Activated T-cell treated with anti-CD3 and anti-CD28 coated beads, Interleukin-2, amount 50 U/mL, for 4 hours (primary cell): Measurements from ENCODE around the gene CYP3A7. TPM values are rescaled to one million over a fixed set of nuclear protein-coding genes. Genes with fewer than 3 reads are reported as not detected.
"Not testable (repeated sequence)": the region's sequence is repeated elsewhere in the genome, so short reads cannot be mapped to it uniquely, and the experiment has no call there.

Experiments used
- ATAC-seq, 2 donors: fragments of 200-7000 bp; cut with Tn5 transposase; one replicate each; pipeline ENCODE4 v1.10.0; 2021
- DNase-seq: peaks from one replicate; pipeline ENCODE4 v3.0.0-alpha.2; 2020
- H3K27me3 Mint-ChIP-seq: one replicate; pipeline ENCODE4 v1.8.0; 2021; ENCODE audit warnings: low read depth, mixed read lengths
- H3K36me3 Mint-ChIP-seq: one replicate; pipeline ENCODE4 v1.8.0; 2022; ENCODE audit warnings: mixed read lengths; ENCODE audit not compliant: insufficient read depth
- H3K4me1 Mint-ChIP-seq: one replicate; pipeline ENCODE4 v1.8.0; 2021; ENCODE audit warnings: low read depth, mixed read lengths
- H3K4me3 Mint-ChIP-seq: one replicate; pipeline ENCODE4 v1.8.0; 2021; ENCODE audit warnings: mild to moderate bottlenecking, moderate library complexity, mixed read lengths
- H3K9me3 Mint-ChIP-seq: one replicate; pipeline ENCODE4 v1.8.0; 2021; ENCODE audit warnings: mixed read lengths
- total RNA-seq, 3 donors: library from RNA; stranded (reverse); gene quantifications; one replicate each; pipeline ENCODE4 v1.2.1, GENCODE V29; 2021

CYP3A7 gene
- total RNA-seq, 3 donors from 2014 or later = not detected

DNA sequence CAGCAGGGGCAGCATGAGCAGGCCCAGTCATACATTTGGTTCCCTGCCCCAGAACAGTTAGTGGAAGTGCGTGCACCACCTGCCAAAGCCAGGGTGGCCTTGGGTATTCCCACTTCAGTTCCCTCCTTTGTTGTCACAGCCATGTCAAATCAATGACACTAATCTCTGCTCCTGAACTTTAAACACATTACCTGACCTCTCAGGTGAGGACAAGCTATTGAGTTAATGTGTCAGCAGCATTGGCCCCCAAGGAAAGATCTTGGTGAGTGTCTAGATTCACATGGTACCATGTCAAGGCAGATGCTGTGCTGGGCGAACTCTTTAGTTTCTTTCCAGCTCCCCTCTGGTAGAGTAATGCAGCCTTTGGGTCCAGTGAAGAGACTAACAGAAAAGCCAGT is 57.3 kb downstream of the CYP3A7 start:
- Mint-ChIP-seq H3K36me3 (peaks cover 3% of the 10 kb centered on the region), H3K4me3 (no peak overlapping the region), H3K27me3 (no peaks in the 10 kb centered on the region), H3K9me3 (peaks cover 3% of the 10 kb centered on the region), H3K4me1 (peaks cover 22% of the 10 kb centered on the region)
- ATAC-seq = no peak
- DNase-seq = no peak

DNA sequence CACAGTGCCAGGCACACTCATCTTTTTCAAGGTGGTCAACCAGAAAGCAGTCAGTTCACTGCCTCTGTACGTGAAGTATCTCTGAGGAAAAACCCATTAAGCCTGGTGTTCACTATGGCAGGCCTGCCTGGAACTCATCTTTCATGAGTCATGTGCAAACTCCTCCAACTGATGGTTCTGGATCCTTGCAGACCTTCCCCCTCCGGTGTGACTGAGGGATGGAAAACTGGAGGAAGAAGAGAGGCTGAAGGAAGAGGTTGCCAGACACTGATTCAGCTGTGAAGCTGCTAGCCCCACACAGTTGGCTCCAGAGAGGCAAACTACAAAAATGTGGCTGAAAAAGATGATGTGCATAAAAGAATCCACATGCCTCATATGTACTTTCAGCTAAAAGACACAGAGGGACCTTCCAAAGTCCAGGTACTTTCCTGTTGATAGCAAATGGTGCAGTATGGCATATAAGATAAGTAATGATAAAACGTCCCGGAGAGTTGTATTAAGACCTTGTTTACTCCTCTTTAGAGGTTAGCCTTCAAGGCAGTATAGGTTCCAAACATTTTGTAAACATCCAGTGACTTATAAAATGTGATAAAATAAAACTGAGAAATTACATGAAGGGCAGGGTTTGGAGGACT is 57.9 kb downstream of the CYP3A7 start:
- Mint-ChIP-seq H3K36me3 (peaks cover under 1% of the 10 kb centered on the region), H3K27me3 (no peaks in the 10 kb centered on the region), H3K9me3 (peaks cover 1% of the 10 kb centered on the region), H3K4me1 (peaks cover 22% of the 10 kb centered on the region), H3K4me3 (no peak overlapping the region)
- no peak for DNase-seq
- ATAC-seq = no peak

DNA sequence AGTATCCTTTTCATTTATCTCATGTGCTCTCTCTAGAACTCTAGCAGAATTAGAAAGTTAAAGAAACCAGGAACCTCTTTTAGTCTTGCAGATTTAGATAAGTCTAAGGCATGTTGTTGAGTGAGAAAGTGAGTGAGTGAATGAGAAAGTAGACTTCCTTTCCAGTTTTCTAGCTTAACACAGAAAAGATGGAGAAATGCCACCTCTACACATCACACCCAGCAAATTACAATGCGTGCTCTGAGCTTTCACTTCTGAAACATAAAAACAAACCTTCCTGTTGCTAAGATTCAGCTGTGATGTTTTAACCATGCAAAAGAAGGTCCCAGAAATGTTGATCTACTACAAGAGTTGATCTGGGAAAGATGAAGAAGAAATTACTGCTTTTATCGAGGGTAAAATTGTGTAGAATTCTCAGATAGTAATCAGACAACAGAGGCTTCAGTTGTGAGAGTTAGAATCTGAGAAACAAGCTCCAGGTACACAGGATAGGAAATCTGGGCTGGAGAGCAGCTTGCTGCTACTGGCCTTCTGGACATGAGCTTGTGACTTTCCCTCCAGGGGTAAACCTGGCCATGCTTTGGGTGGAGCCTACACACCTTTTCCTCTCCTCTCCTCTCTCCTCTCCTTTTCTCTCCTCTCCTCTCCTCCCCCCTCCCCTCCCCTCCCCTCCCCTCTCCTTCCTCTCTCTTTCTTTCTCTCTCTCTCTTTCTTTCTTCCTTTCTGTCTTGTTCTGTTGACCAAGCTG is 59.8 kb downstream of the CYP3A7 start:
- peaks cover 2% of the 10 kb centered on the region for H3K36me3 Mint-ChIP-seq
- H3K4me3 Mint-ChIP-seq = no peak overlapping the region
- H3K27me3 Mint-ChIP-seq = no peaks in the 10 kb centered on the region
- no peaks in the 10 kb centered on the region for H3K9me3 Mint-ChIP-seq
- peaks cover 22% of the 10 kb centered on the region for H3K4me1 Mint-ChIP-seq
- ATAC-seq (peak; percentile 18 to 63), DNase-seq (no peak)

DNA sequence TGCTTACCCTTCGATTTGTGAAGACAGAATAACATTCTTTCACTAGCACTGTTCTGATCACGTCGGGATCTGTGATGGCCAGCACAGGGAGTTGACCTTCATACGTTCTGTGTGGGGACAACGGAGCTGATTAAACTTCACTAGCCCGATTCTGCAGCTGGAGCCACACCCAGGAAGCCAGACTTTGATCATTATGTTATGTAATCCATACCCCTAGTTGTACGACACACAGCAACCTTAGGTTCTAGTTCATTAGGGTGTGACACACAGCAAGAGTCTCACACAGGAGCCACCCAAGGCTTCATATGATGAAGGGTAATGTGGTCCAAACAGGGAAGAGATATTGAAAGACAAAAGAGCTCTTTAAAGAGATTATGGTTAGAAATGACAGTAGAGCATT is 62.4 kb downstream of the CYP3A7 start:
- H3K36me3 Mint-ChIP-seq = peaks cover 7% of the 10 kb centered on the region
- peaks cover 22% of the 10 kb centered on the region for H3K4me1 Mint-ChIP-seq
- ATAC-seq (no peak), DNase-seq (no peak)
- H3K27me3 Mint-ChIP-seq = no peaks in the 10 kb centered on the region
- no peak overlapping the region for H3K4me3 Mint-ChIP-seq
- no peaks in the 10 kb centered on the region for H3K9me3 Mint-ChIP-seq

DNA sequence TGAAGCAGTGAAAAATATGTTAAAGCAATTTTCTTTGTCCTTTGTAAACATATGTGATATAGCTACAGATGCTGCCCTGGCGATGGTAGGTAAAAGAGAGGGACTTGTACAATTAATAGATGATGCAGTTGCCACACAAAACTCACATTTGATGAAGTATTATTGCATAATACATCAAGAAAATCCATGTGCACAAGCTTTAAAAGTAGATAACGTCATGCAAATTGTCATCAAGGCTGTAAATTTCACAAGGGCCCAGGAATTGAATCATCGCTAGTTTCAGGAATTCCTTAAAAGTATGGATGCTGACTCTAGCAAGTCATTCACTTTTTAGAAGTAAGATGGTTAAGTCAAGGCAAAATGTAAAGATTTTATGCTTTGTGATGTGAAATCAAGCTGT is 65.2 kb downstream of the CYP3A7 start:
- Mint-ChIP-seq H3K27me3 (no peaks in the 10 kb centered on the region), H3K36me3 (peaks cover 7% of the 10 kb centered on the region), H3K4me1 (peaks cover 10% of the 10 kb centered on the region), H3K4me3 (no peak overlapping the region), H3K9me3 (no peaks in the 10 kb centered on the region)
- no peak for ATAC-seq
- no peak for DNase-seq

DNA sequence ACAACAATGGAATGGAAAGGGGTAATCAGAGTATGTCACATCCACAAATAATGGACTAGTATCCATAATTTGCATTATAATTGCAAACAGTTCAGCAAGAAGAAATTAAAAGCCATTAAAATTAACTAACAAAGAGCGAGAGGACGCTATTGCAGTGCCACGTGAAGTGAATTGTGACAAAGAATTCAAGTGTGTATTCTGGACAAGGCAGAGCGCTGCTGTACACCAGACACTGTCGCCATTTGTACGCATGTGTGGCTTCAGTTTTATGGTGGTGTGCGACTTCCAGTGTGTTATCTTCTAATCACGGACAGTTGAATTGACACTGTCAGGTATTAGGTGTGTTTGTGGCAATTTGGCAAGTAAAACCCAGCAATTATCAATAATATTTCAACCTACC is 66.5 kb downstream of the CYP3A7 start:
- ATAC-seq (no peak), DNase-seq (no peak)
- Mint-ChIP-seq H3K36me3 (peaks cover 16% of the 10 kb centered on the region), H3K4me1 (peaks cover 2% of the 10 kb centered on the region), H3K4me3 (no peak overlapping the region), H3K9me3 (no peaks in the 10 kb centered on the region), H3K27me3 (no peaks in the 10 kb centered on the region)

- no peak overlapping the region for H3K4me3 Mint-ChIP-seq
- peaks cover 25% of the 10 kb centered on the region for H3K36me3 Mint-ChIP-seq
- ATAC-seq (no peak), DNase-seq (no peak)
- H3K9me3 Mint-ChIP-seq = no peaks in the 10 kb centered on the region
- no peaks in the 10 kb centered on the region for H3K27me3 Mint-ChIP-seq
- H3K4me1 Mint-ChIP-seq = peaks cover 2% of the 10 kb centered on the region
These were observed 67.8 kb downstream of the CYP3A7 start for GRCh38 chr7:99667179-99667578.

- H3K36me3 Mint-ChIP-seq = peaks cover 27% of the 10 kb centered on the region
- no peaks in the 10 kb centered on the region for H3K27me3 Mint-ChIP-seq
- no peaks in the 10 kb centered on the region for H3K9me3 Mint-ChIP-seq
- H3K4me1 Mint-ChIP-seq = peaks cover 2% of the 10 kb centered on the region
- ATAC-seq = no peak
- no peak for DNase-seq
- no peak overlapping the region for H3K4me3 Mint-ChIP-seq
These were observed 69.0 kb downstream of the CYP3A7 start for GRCh38 chr7:99666013-99666395.

- DNase-seq (no peak), ATAC-seq (peak in 1 of 2 donors; percentile 25)
- Mint-ChIP-seq H3K27me3 (no peaks in the 10 kb centered on the region), H3K4me1 (peaks cover 2% of the 10 kb centered on the region), H3K4me3 (no peak overlapping the region), H3K9me3 (no peaks in the 10 kb centered on the region), H3K36me3 (peaks cover 28% of the 10 kb centered on the region)
These were observed 69.5 kb downstream of the CYP3A7 start for GRCh38 chr7:99665312-99666012.

GRCh38 chr7:99657879-99658278 is 77.1 kb downstream of the CYP3A7 start:
- not testable (repeated sequence) for H3K4me3 Mint-ChIP-seq, H3K27me3 Mint-ChIP-seq, DNase-seq, ATAC-seq, H3K9me3 Mint-ChIP-seq, H3K4me1 Mint-ChIP-seq
- peaks cover 27% of the 10 kb centered on the region for H3K36me3 Mint-ChIP-seq

Other genes with a start within 250 kb of the CYP3A7 start
- gene ZNF394, start 234.9 kb downstream of the CYP3A7 start, total RNA-seq = 10 to 100 TPM; 32.0 to 38.1 (median 34.8) TPM
- 1 to 10 TPM; 4.9 to 6.4 (median 6.3) TPM for gene ZKSCAN5, start 230.5 kb downstream of the CYP3A7 start, total RNA-seq
- gene FAM200A, start 183.1 kb downstream of the CYP3A7 start, total RNA-seq = 1 to 10 TPM; 6.1 to 6.7 (median 6.6) TPM
- 10 to 100 TPM; 52.5 to 61.6 (median 59.2) TPM for gene ZNF655, start 176.6 kb downstream of the CYP3A7 start, total RNA-seq
- gene TMEM225B, start 136.9 kb downstream of the CYP3A7 start, total RNA-seq = under 1 TPM in 2 of 3 donors, not detected in 1; 0.38 to 0.71 TPM
- 10 to 100 TPM; 32.9 to 34.4 (median 34.1) TPM for gene ZSCAN25, start 118.2 kb downstream of the CYP3A7 start, total RNA-seq
- gene CYP3A5, start 55.2 kb downstream of the CYP3A7 start, total RNA-seq = under 1 TPM in 2 of 3 donors, not detected in 1; 0.20 to 0.63 TPM
- gene CYP3A4, start 49.0 kb upstream of the CYP3A7 start, total RNA-seq = under 1 TPM in 2 of 3 donors, not detected in 1; 0.11 to 0.23 TPM
- gene CYP3A43, start 92.8 kb upstream of the CYP3A7 start, total RNA-seq = not detected
- gene OR2AE1, start 141.8 kb upstream of the CYP3A7 start, total RNA-seq = under 1 TPM in 1 of 3 donors, not detected in 2; 0.24 TPM
- 10 to 100 TPM; 23.6 to 25.5 (median 23.8) TPM for gene TRIM4, start 184.3 kb upstream of the CYP3A7 start, total RNA-seq
- gene GJC3, start 194.4 kb upstream of the CYP3A7 start, total RNA-seq = under 1 TPM; 0.24 to 0.40 (median 0.29) TPM
- gene AZGP1, start 240.8 kb upstream of the CYP3A7 start, total RNA-seq = under 1 TPM; 0.34 to 0.63 (median 0.46) TPM